Right atrium auricular region (tissue), 2 donors: ENCODE data around the gene PABPC3. TPM values are rescaled to one million over a fixed set of nuclear protein-coding genes. Genes with fewer than 3 reads are reported as not detected.

Experiments
- DNase-seq: peaks from one replicate; pipeline ENCODE4 v3.0.0-alpha.2; 2019; ENCODE audit warnings: low spot score
- H3K27ac ChIP-seq, 2 donors: fragments of 200-600 bp; sonication (generic); 1 replicate in 1 of 2; 2 replicates in 1 of 2; pipeline ENCODE4 v1.5.1; 2016 to 2019
- H3K27me3 ChIP-seq, 2 donors: fragments of 200-600 bp; sonication (generic); one replicate each; pipeline versions ENCODE4 v1.5.1 to v1.6.0; 2017 to 2019
- H3K36me3 ChIP-seq: fragments of 200-600 bp; sonication (generic); one replicate; pipeline ENCODE4 v1.5.1; 2016
- H3K4me1 ChIP-seq, 2 donors: fragments of 200-600 bp; sonication (generic); one replicate each; pipeline versions ENCODE4 v1.5.1 to v1.6.0; 2017 to 2019
- H3K4me3 ChIP-seq, 2 donors: fragments of 200-600 bp; sonication (generic); 1 replicate in 1 of 2; 2 replicates in 1 of 2; pipeline ENCODE4 v1.5.1; 2017 to 2019; ENCODE audit warnings: mild to moderate bottlenecking in 1 of 2, moderate library complexity in 1 of 2
- H3K9me3 ChIP-seq, 2 donors: fragments of 200-600 bp; sonication (generic); one replicate each; pipeline ENCODE4 v1.5.1; 2019
- total RNA-seq, 2 donors: library from RNA; depleted of rRNA; stranded (reverse); fragments of >200 nt; gene quantifications; one replicate each; pipeline ENCODE4 v1.1.0, GENCODE V29; 2016
- TF ChIP-seq, protein P1 (sequence below), 2 donors: fragments of 200-600 bp; sonication (generic); IDR thresholded peaks; one replicate each; pipeline ENCODE4 v1.5.1; 2019; ENCODE audit warnings: antibody characterized with exemption in 2 of 2

Gene PABPC3
- total RNA-seq, 2 donors from 2014 or later, result not detected

DNA sequence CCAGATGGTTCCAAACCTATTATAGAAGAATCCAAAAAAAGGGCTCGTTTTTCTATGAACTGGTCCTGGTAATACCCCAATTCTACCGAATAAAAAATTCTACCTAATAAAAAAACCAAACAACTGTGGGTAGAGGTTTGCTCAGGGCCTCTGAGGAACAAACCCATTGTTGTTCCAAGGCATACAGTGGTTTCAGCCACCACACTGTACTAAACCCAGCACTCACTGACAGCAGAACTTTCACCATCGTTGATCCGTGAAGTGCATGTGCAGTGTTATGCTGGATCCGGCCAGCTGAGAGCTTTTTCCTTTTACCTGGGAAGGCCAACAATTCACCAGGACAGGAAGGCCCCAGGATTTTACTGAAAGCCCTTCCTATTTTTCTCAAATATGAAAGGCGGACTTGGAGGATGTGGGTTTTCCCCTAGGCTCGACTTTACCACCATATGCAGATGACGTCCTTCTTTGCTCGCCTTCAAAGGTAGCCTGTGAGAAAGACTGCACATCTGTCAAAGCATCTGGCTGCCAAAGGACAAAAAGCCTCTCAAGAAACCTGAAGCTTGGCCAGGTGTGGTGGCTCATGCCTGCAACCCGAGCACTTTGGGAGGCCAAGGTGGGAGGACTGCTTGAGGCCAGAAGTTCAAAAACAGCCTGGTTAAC, 7.2 kb upstream of the PABPC3 start:
- TF ChIP-seq, protein P1, sequence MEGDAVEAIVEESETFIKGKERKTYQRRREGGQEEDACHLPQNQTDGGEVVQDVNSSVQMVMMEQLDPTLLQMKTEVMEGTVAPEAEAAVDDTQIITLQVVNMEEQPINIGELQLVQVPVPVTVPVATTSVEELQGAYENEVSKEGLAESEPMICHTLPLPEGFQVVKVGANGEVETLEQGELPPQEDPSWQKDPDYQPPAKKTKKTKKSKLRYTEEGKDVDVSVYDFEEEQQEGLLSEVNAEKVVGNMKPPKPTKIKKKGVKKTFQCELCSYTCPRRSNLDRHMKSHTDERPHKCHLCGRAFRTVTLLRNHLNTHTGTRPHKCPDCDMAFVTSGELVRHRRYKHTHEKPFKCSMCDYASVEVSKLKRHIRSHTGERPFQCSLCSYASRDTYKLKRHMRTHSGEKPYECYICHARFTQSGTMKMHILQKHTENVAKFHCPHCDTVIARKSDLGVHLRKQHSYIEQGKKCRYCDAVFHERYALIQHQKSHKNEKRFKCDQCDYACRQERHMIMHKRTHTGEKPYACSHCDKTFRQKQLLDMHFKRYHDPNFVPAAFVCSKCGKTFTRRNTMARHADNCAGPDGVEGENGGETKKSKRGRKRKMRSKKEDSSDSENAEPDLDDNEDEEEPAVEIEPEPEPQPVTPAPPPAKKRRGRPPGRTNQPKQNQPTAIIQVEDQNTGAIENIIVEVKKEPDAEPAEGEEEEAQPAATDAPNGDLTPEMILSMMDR (IDR thresholded peaks at IDR 0.05), result no peak
- Histone ChIP-seq H3K4me1 (no peaks in the 10 kb centered on the region), H3K4me3 (no peak overlapping the region), H3K27ac (no peak overlapping the region), H3K27me3 (no peaks in the 10 kb centered on the region), H3K36me3 (no peaks in the 10 kb centered on the region), H3K9me3 (no peaks in the 10 kb centered on the region)
- DNase-seq, result no peak

DNA sequence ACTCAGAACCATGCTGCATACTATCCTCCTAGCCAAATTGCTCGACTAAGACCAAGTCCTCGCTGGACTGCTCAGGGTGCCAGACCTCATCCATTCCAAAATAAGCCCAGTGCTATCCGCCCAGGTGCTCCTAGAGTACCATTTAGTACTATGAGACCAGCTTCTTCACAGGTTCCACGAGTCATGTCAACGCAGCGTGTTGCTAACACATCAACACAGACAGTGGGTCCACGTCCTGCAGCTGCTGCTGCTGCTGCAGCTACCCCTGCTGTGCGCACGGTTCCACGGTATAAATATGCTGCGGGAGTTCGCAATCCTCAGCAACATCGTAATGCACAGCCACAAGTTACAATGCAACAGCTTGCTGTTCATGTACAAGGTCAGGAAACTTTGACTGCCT, 1.5 kb downstream of the PABPC3 start:
- Histone ChIP-seq H3K27ac (no peak overlapping the region), H3K4me3 (no peak overlapping the region), H3K4me1 (no peaks in the 10 kb centered on the region), H3K9me3 (peaks cover 0 to 5% of the 10 kb centered on the region in 2 donors), H3K36me3 (no peaks in the 10 kb centered on the region), H3K27me3 (peaks cover 0 to 5% of the 10 kb centered on the region in 2 donors)
- TF ChIP-seq, protein P1 (IDR thresholded peaks at IDR 0.05), result no peak
- DNase-seq, result no peak

DNA sequence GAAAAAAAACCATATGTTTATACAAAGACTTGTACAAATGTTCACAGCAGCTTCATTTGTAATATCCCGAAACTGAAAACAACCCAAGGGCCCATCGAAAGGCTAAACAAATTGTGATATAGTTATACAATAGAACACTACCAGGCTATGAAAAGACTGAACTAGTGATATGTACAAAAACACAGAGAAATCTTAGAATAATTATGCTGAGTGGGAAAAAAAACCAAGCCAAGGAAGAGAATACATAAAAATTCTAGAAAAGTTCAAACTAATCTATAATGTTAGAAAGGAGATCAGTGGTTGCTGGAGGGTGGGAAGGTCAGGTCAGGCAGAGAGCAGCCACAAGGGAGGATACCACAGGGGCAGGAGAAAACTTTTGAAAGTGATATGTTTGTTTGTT, 7.8 kb downstream of the PABPC3 start:
- Histone ChIP-seq H3K27me3 (no peaks in the 10 kb centered on the region), H3K4me1 (no peaks in the 10 kb centered on the region), H3K27ac (no peak overlapping the region), H3K9me3 (no peaks in the 10 kb centered on the region), H3K4me3 (no peak overlapping the region), H3K36me3 (no peaks in the 10 kb centered on the region)
- no peak for DNase-seq
- TF ChIP-seq, protein P1 (IDR thresholded peaks at IDR 0.05), result no peak

DNA sequence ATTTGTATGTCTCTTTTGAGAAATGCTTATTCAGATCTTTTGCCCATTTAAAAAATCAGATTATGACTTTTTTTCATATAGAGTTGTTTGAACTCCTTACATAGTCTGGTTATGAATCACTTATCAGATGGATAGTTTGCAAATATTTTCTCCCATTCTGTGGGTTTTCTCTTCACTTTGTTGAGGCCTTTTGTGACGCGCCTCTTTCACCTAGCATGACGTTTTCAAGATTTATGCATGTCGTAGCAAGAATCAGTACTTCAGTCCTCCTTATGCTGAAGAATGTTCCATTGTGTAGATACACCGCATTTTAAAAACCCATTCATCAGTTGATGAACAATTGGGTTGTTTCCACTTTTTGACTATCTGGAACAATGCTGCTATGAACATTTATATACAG, 13.4 kb downstream of the PABPC3 start:
- no peak overlapping the region for H3K4me3 ChIP-seq
- H3K9me3 ChIP-seq, result no peaks in the 10 kb centered on the region
- no peak for DNase-seq
- H3K27me3 ChIP-seq, result no peaks in the 10 kb centered on the region
- H3K27ac ChIP-seq, result no peak overlapping the region
- H3K36me3 ChIP-seq, result no peaks in the 10 kb centered on the region
- no peaks in the 10 kb centered on the region for H3K4me1 ChIP-seq
- TF ChIP-seq, protein P1 (IDR thresholded peaks at IDR 0.05), result no peak

DNA sequence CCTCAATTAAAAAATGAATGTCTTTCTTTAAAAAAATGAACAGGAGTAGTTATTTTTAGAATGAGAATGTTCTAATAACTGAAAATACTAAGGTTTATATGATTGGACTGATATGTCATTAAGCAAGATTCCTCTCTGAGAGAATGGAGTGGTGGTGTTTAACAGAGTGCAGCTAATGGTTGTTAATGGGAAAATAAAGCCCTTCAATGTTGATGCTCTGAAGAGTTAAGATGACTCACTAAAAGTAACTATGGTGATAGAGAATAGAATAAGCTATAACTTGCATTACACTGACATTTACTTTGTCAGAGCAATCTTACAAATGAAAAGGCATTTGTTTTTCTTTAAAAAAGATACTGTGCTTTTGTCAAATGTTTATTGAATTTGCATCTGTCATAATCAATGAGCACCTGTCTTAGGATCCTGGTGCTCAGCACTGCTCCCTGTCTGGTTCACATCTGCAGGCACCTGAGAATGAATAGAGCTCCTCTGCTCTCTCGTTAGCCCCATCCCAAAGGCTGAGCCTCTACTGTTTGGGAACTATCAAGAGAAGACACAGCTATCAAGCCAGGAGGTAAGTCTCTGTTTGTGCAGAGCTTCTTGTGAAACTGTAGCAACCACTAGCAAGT, 15.1 kb downstream of the PABPC3 start:
- TF ChIP-seq, protein P1 (IDR thresholded peaks at IDR 0.05), result no peak
- H3K27me3 ChIP-seq, result no peaks in the 10 kb centered on the region
- no peak for DNase-seq
- H3K9me3 ChIP-seq, result no peaks in the 10 kb centered on the region
- no peak overlapping the region for H3K27ac ChIP-seq
- no peak overlapping the region for H3K4me3 ChIP-seq
- H3K4me1 ChIP-seq, result no peaks in the 10 kb centered on the region
- H3K36me3 ChIP-seq, result no peaks in the 10 kb centered on the region

DNA sequence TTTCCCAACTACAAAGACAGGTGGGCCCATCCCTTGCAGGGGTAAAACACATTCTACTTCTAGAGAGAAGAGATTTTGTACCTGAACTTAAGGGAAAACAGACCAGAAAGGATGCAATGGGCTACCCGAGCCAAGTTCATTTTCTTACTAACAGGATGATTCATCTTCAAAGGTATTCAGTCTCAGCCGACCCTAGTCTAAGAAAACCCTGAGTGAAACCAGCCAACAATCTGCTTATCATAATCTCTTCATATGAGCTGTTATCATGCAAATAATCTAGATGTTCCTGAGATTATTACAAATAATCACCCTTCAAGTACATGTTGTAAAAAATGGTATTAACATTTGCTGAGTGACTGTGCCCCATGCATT, 15.6 kb downstream of the PABPC3 start:
- no peak for DNase-seq
- TF ChIP-seq, protein P1 (IDR thresholded peaks at IDR 0.05), result no peak
- Histone ChIP-seq H3K27me3 (no peaks in the 10 kb centered on the region), H3K9me3 (no peaks in the 10 kb centered on the region), H3K4me3 (no peak overlapping the region), H3K36me3 (no peaks in the 10 kb centered on the region), H3K27ac (no peak overlapping the region), H3K4me1 (no peaks in the 10 kb centered on the region)
